Peyer's patch (tissue), 4 donors: ENCODE measurements around the gene DDX31. TPM values are rescaled to one million over a fixed set of nuclear protein-coding genes. Genes with fewer than 3 reads are reported as not detected.

Experiments used
- DNase-seq, 3 donors: peaks; one replicate each; pipeline ENCODE4 v3.0.0-alpha.2; 2017 to 2019
- H3K27ac ChIP-seq, 4 donors: fragments of 200-600 bp; sonication (generic); one replicate each; pipeline ENCODE4 v1.5.1; 2016 to 2019
- H3K27me3 ChIP-seq, 2 donors: fragments of 200-600 bp; sonication (generic); one replicate each; pipeline ENCODE4 v1.5.1; 2019
- H3K36me3 ChIP-seq, 3 donors: fragments of 200-600 bp; sonication (generic); one replicate each; pipeline ENCODE4 v1.5.1; 2016 to 2019
- H3K4me1 ChIP-seq, 4 donors: fragments of 200-600 bp; sonication (generic); one replicate each; pipeline ENCODE4 v1.5.1; 2016 to 2019
- H3K4me3 ChIP-seq, 4 donors: fragments of 200-600 bp; sonication (generic); 1 replicate in 3 of 4; 2 replicates in 1 of 4; pipeline ENCODE4 v1.5.1; 2016 to 2019; ENCODE audit warnings: mild to moderate bottlenecking in 1 of 4
- H3K9me3 ChIP-seq, 4 donors: fragments of 200-600 bp; sonication (generic); one replicate each; pipeline ENCODE4 v1.5.1; 2016 to 2019; ENCODE audit warnings: mild to moderate bottlenecking in 1 of 4
- CTCF ChIP-seq, 6 experiments: fragments of 450-650 bp in 4 of 6; fragments of 200-600 bp in 2 of 6; sonication (generic) in 1 of 6; IDR thresholded peaks; one replicate each; pipeline ENCODE4 v1.5.1; 2017 to 2019; ENCODE audit warnings: antibody characterized with exemption in 6 of 6, mild to moderate bottlenecking in 3 of 6, moderate library complexity in 1 of 6
- POLR2A ChIP-seq, 2 donors: fragments of 450-650 bp; IDR thresholded peaks; one replicate each; pipeline ENCODE4 v1.5.1; 2017; ENCODE audit warnings: antibody characterized with exemption in 2 of 2, mild to moderate bottlenecking in 2 of 2, moderate library complexity in 2 of 2
- total RNA-seq, 4 donors: library from RNA; depleted of rRNA; stranded (reverse); fragments of >200 nt; gene quantifications; one replicate each; pipeline ENCODE4 v1.1.0, GENCODE V29; 2016

Gene DDX31
- total RNA-seq, 4 donors from 2014 or later, result 4.9 to 14.0 (median 9.0) TPM

GRCh38 chr9:132586830-132587591, 82.8 kb downstream of the DDX31 start:
- DNase-seq, result no peak
- peaks cover 0 to 85% of the 10 kb centered on the region in 2 donors for H3K27me3 ChIP-seq
- peaks cover 0 to 8% (median 0%) of the 10 kb centered on the region in 4 donors for H3K9me3 ChIP-seq
- H3K4me3 ChIP-seq, result no peak overlapping the region
- no peaks in the 10 kb centered on the region for H3K36me3 ChIP-seq
- peaks cover 0 to 23% (median 7%) of the 10 kb centered on the region in 4 donors for H3K4me1 ChIP-seq
- TF ChIP-seq CTCF (IDR thresholded peaks at IDR 0.05) (no peak), POLR2A (IDR thresholded peaks at IDR 0.05) (no peak)
- no peak overlapping the region for H3K27ac ChIP-seq

GRCh38 chr9:132585954-132586829, 83.6 kb downstream of the DDX31 start:
- Histone ChIP-seq H3K4me1 (peaks cover 0 to 30% (median 7%) of the 10 kb centered on the region in 4 donors), H3K36me3 (no peaks in the 10 kb centered on the region), H3K27me3 (peaks cover 0 to 93% of the 10 kb centered on the region in 2 donors), H3K4me3 (no peak overlapping the region), H3K27ac (no peak overlapping the region), H3K9me3 (peaks cover 0 to 8% (median 0%) of the 10 kb centered on the region in 4 donors)
- DNase-seq, result no peak
- TF ChIP-seq CTCF (IDR thresholded peaks at IDR 0.05), result no peak
- TF ChIP-seq POLR2A (IDR thresholded peaks at IDR 0.05), result no peak

- Histone ChIP-seq H3K4me3 (no peak overlapping the region), H3K4me1 (peaks cover 0 to 21% (median 4%) of the 10 kb centered on the region in 4 donors), H3K27ac (no peak overlapping the region), H3K36me3 (no peaks in the 10 kb centered on the region), H3K9me3 (peaks cover 0 to 8% (median 0%) of the 10 kb centered on the region in 4 donors), H3K27me3 (peaks cover 0 to 95% of the 10 kb centered on the region in 2 donors)
- TF ChIP-seq POLR2A (IDR thresholded peaks at IDR 0.05), result no peak
- no peak for TF ChIP-seq CTCF (IDR thresholded peaks at IDR 0.05)
- DNase-seq, result no peak
These were observed 84.9 kb downstream of the DDX31 start for GRCh38 chr9:132584601-132585560.

- Histone ChIP-seq H3K27ac (no peak overlapping the region), H3K27me3 (peaks cover 0 to 95% of the 10 kb centered on the region in 2 donors), H3K36me3 (no peaks in the 10 kb centered on the region), H3K4me3 (no peak overlapping the region), H3K4me1 (peaks cover 0 to 12% (median 4%) of the 10 kb centered on the region in 4 donors), H3K9me3 (peaks cover 0 to 8% (median 0%) of the 10 kb centered on the region in 4 donors)
- TF ChIP-seq CTCF (IDR thresholded peaks at IDR 0.05), result no peak
- no peak for TF ChIP-seq POLR2A (IDR thresholded peaks at IDR 0.05)
- DNase-seq, result no peak
These were observed 86.0 kb downstream of the DDX31 start for GRCh38 chr9:132583584-132584304.
